OCI-LY7 (cell line): ENCODE measurements around the gene DNA2.

Experiments
- EZH2phosphoT487 ChIP-seq: fragments of 200-600 bp; sonication (generic); IDR thresholded peaks from 2 replicates; pipeline ENCODE4 v1.6.1; 2018; ENCODE audit warnings: low read depth, borderline replicate concordance, mild to moderate bottlenecking, mixed run types, antibody characterized with exemption, low read length, moderate library complexity, mixed read lengths
- TF ChIP-seq, protein P1 (sequence below): fragments of 200-600 bp; sonication (generic); conservative IDR thresholded peaks from 2 replicates; pipeline ENCODE4 v1.5.1; 2014; ENCODE audit warnings: mild to moderate bottlenecking, antibody characterized with exemption, low read length, moderate library complexity, mixed read lengths

DNA sequence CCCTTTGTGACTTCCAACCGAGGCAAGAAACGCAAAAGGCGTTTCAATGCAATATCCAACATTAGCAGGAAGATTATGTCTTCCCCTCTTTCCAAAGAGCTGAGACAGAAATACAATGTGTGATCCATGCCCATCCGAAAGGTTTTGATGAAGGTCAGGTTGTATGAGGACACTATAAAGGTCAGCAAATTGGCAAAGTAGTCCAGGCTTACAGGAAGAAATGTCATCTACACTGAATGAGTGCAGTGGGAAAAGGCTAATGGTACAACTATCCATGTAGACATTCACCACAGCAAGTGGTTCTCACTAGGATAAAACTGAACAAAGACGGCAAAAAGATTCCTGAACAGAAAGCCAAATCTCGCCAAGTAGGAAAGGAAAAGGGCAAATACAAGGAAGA lies 27.8 kb upstream of the DNA2 start:
- TF ChIP-seq, protein P1, sequence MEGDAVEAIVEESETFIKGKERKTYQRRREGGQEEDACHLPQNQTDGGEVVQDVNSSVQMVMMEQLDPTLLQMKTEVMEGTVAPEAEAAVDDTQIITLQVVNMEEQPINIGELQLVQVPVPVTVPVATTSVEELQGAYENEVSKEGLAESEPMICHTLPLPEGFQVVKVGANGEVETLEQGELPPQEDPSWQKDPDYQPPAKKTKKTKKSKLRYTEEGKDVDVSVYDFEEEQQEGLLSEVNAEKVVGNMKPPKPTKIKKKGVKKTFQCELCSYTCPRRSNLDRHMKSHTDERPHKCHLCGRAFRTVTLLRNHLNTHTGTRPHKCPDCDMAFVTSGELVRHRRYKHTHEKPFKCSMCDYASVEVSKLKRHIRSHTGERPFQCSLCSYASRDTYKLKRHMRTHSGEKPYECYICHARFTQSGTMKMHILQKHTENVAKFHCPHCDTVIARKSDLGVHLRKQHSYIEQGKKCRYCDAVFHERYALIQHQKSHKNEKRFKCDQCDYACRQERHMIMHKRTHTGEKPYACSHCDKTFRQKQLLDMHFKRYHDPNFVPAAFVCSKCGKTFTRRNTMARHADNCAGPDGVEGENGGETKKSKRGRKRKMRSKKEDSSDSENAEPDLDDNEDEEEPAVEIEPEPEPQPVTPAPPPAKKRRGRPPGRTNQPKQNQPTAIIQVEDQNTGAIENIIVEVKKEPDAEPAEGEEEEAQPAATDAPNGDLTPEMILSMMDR: no peak
- TF ChIP-seq EZH2phosphoT487: no peak
